ENCODE results near the gene COL19A1. TPM values are rescaled to one million over a fixed set of nuclear protein-coding genes. Genes with fewer than 3 reads are reported as not detected.

The COL19A1 gene
- total RNA-seq, 1 donor from 2014 or later = not detected

DNA sequence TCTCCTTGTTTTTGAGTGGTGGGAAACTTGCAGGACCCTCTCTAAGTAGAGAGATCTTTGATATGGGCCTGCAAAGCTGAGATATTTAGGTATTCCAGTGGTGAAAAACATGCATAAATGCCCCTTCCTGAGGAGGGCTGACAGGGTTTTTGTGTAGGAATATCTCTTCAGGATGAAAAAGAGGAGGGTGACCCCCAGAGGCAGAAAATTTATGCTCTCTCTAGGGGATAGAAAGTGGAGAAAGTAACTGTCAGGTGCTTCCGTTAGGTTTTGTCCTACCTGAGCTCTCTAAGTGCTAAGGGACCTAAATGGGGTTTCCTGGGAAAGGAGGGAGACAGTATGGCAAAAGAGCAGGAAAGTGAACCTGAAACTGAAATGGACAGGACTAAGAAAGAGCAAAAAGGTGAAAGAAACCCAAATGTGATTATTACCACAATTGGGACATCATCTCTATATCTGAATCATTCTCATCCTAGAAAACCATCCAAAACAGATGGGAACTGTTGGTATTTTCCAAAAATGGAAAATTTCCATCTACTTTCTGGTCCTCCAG is 2.0 kb downstream of the COL19A1 start:
- DNase-seq (ENCODE audit: low read depth) (no peak), FAIRE-seq (no peak)
- peaks cover 21% of the 10 kb centered on the region for H3K27me3 ChIP-seq (ENCODE audit: control insufficient read depth, insufficient read depth, low read length)
- H3K36me3 ChIP-seq (ENCODE audit: control insufficient read depth, insufficient read depth, low read length) = no peaks in the 10 kb centered on the region
- H3K4me3 ChIP-seq (ENCODE audit: low read depth, low read length) = no peak overlapping the region
- TF ChIP-seq, protein P1, sequence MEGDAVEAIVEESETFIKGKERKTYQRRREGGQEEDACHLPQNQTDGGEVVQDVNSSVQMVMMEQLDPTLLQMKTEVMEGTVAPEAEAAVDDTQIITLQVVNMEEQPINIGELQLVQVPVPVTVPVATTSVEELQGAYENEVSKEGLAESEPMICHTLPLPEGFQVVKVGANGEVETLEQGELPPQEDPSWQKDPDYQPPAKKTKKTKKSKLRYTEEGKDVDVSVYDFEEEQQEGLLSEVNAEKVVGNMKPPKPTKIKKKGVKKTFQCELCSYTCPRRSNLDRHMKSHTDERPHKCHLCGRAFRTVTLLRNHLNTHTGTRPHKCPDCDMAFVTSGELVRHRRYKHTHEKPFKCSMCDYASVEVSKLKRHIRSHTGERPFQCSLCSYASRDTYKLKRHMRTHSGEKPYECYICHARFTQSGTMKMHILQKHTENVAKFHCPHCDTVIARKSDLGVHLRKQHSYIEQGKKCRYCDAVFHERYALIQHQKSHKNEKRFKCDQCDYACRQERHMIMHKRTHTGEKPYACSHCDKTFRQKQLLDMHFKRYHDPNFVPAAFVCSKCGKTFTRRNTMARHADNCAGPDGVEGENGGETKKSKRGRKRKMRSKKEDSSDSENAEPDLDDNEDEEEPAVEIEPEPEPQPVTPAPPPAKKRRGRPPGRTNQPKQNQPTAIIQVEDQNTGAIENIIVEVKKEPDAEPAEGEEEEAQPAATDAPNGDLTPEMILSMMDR (IDR thresholded peaks at IDR 0.05; ENCODE audit: insufficient read depth, low read length, severe bottlenecking) = no peak

DNA sequence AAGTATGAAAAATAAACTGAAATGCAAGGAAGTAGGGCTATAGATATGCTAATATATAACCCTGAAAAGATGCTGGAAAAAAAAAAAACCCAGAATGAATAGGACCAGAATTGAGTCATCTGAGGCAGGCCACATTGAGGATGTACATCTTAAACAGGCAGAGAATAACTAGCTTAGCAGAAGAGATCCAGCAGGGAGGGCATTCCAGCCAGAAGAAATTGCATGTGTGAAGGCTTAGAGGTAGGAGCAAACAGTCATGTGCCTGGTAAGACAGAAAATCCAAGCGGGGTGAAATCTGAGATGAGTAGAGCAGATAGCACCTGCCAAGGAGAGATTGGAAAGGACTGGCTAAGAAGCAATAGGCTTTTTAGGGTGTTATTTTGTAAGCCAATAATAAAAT is 2.6 kb downstream of the COL19A1 start:
- TF ChIP-seq, protein P1 (IDR thresholded peaks at IDR 0.05; ENCODE audit: insufficient read depth, low read length, severe bottlenecking) = no peak
- DNase-seq (ENCODE audit: low read depth) (no peak), FAIRE-seq (no peak)
- peaks cover 21% of the 10 kb centered on the region for H3K27me3 ChIP-seq (ENCODE audit: control insufficient read depth, insufficient read depth, low read length)
- H3K36me3 ChIP-seq (ENCODE audit: control insufficient read depth, insufficient read depth, low read length) = no peaks in the 10 kb centered on the region
- no peak overlapping the region for H3K4me3 ChIP-seq (ENCODE audit: low read depth, low read length)

DNA sequence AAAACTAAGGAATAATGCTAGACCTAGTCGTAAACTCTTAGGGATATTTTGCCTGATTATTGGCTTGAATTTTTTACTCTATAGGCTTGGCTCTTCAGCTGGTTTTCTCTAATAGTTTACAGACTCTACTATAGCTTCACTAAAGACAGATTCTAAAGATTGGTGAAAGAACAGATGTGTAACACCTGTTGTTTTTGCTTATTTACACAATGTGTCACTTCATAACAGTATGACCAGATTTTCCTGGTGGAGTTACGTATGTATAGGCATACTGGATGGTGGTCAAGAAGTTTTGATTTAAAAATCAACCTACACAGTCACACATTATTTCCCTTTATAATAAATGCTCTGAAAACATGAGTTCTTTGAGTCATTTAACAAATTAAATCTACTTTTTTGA is 4.8 kb downstream of the COL19A1 start:
- H3K27me3 ChIP-seq (ENCODE audit: control insufficient read depth, insufficient read depth, low read length) = peaks cover 21% of the 10 kb centered on the region
- DNase-seq (ENCODE audit: low read depth) (no peak), FAIRE-seq (no peak)
- H3K36me3 ChIP-seq (ENCODE audit: control insufficient read depth, insufficient read depth, low read length) = no peaks in the 10 kb centered on the region
- H3K4me3 ChIP-seq (ENCODE audit: low read depth, low read length) = no peak overlapping the region
- TF ChIP-seq, protein P1 (IDR thresholded peaks at IDR 0.05; ENCODE audit: insufficient read depth, low read length, severe bottlenecking) = no peak

DNA sequence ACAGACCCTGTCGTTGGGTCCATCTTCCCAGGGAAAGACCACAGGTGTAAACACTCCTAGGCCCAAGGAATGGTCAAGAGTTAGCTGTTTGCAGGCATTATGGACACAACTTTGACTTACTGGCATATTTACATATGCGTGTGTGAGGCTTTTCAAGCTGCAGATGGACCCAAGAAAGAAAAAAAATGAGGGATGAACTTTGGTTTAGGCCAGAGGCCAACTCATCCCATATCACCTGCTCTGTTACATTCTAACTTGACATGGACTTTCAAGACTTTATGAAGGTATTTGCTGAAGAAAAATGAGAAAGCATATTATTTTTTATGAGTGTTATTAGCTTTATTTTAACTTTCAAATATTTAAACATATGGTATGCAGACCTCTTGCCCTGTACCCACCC is 6.9 kb downstream of the COL19A1 start:
- TF ChIP-seq, protein P1 (IDR thresholded peaks at IDR 0.05; ENCODE audit: insufficient read depth, low read length, severe bottlenecking) = no peak

DNA sequence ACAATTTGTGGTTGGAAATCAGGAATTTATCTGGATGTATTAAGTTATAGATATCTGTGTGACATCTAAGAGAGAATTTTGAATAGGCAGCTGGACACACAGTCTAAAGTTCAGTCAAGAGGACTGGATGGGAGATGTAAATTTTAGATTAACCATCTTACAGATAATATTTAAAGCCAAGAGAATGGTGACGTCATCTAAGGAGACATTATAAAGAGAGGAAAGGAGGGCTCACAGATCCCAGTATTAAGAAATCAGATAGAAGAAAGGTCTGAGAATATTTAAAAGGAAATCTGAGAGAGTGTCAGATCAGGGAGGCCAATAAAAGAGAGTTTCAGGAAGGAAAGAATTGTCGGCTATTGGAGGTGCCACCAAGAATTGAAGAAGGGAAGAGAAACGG is 9.4 kb downstream of the COL19A1 start:
- TF ChIP-seq, protein P1 (IDR thresholded peaks at IDR 0.05; ENCODE audit: insufficient read depth, low read length, severe bottlenecking) = no peak
- Histone ChIP-seq H3K4me3 (ENCODE audit: low read depth, low read length) (no peak overlapping the region), H3K27me3 (ENCODE audit: control insufficient read depth, insufficient read depth, low read length) (no peaks in the 10 kb centered on the region), H3K36me3 (ENCODE audit: control insufficient read depth, insufficient read depth, low read length) (no peaks in the 10 kb centered on the region)
- FAIRE-seq = no peak
- DNase-seq (ENCODE audit: low read depth) = no peak

More for the DNA sequence above, 6.9 kb downstream of the COL19A1 start:
- no peak for DNase-seq (ENCODE audit: low read depth)
- no peak for FAIRE-seq
- Histone ChIP-seq H3K36me3 (ENCODE audit: control insufficient read depth, insufficient read depth, low read length) (no peaks in the 10 kb centered on the region), H3K4me3 (ENCODE audit: low read depth, low read length) (no peak overlapping the region), H3K27me3 (ENCODE audit: control insufficient read depth, insufficient read depth, low read length) (peaks cover 6% of the 10 kb centered on the region)

DNA sequence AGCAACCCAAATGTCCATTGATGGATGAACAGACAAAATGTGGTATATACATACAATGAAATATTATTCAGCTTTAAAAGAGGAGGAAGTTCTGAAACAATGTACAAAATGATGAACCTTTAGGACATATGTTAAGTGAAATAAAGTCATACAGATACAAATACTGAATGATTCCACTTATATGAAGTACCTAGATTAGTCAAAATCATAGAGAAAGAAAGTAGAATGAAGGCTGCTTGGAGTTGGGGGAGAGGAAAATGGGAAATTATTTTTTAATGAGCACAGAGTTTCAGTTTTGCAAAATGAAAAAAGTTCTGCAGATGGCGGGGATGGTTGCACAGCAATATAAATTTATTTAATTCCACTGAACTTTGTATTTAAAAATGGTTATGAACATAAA is 12.4 kb downstream of the COL19A1 start:
- DNase-seq (ENCODE audit: low read depth) = no peak
- TF ChIP-seq, protein P1 (IDR thresholded peaks at IDR 0.05; ENCODE audit: insufficient read depth, low read length, severe bottlenecking) = no peak
- FAIRE-seq = no peak
- Histone ChIP-seq H3K27me3 (ENCODE audit: control insufficient read depth, insufficient read depth, low read length) (no peaks in the 10 kb centered on the region), H3K36me3 (ENCODE audit: control insufficient read depth, insufficient read depth, low read length) (no peaks in the 10 kb centered on the region), H3K4me3 (ENCODE audit: low read depth, low read length) (no peak overlapping the region)

Measured in bronchial epithelial cell (primary cell).